ENCODE data around the gene RASGRF1. TPM values are rescaled to one million over a fixed set of nuclear protein-coding genes. Genes with fewer than 3 reads are reported as not detected.

RASGRF1 gene
- total RNA-seq, 4 donors from 2014 or later, result 0.80 TPM; not detected in 3

DNA sequence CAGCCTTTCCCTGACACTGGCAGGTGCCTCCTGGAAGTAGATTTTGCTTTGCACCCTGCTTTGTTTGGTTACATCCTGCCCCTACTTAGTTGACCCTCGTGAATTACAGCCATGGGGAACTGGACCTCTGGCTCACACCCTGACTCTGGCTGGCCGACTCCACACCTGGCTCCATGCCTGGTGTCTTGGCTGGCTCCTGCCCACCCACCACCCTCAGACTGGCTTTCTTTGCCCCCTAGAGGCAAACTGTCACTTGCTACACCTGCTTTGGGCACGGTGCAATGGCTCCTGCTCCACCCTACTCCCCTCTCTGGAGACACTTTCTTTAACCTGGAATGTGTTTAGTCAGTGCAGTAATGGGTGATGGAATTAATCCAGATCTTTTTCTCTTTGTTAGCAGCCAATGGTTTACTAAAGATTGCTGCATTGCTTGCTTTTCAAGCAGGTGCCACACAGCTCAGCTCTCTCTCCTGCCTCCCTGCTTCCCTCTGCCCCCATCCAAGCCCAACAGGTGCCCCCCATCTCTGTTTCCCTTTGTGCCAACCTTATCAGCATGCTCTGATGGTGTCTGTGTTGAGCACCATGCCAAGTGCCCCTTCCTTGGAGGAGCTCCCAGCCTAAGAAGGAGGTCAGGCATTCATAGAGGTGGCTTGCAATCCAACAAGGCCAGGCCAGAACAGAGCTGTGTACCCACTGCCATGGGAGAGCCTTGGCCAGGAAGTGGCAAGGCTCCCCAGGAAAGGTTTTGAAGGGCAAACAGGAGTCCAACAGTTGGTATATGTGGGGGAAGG, 38.4 kb downstream of the RASGRF1 start:
- Histone ChIP-seq H3K4me3 (no peak overlapping the region), H3K27me3 (peaks cover 3% of the 10 kb centered on the region), H3K9me3 (no peaks in the 10 kb centered on the region), H3K27ac (no peak overlapping the region), H3K4me1 (no peaks in the 10 kb centered on the region), H3K36me3 (no peaks in the 10 kb centered on the region)
- no peak for TF ChIP-seq EP300 (IDR thresholded peaks at IDR 0.05)
- no peak for TF ChIP-seq POLR2A (IDR thresholded peaks at IDR 0.05)
- TF ChIP-seq POLR2AphosphoS5 (IDR thresholded peaks at IDR 0.05), result no peak
- TF ChIP-seq CTCF (IDR thresholded peaks at IDR 0.05), result no peak
- DNase-seq (ENCODE audit: low spot score in 2 of 2), result no peak
- WGBS, result 55% methylated on average over 3 of the region's 3 CpGs

GRCh38 chr15:79051029-79051428, 39.6 kb downstream of the RASGRF1 start:
- no peak for TF ChIP-seq POLR2A (IDR thresholded peaks at IDR 0.05)
- no peak for TF ChIP-seq CTCF (IDR thresholded peaks at IDR 0.05)
- no peak for TF ChIP-seq EP300 (IDR thresholded peaks at IDR 0.05)
- no peak for TF ChIP-seq POLR2AphosphoS5 (IDR thresholded peaks at IDR 0.05)
- WGBS, result 78% methylated on average over 6 of the region's 6 CpGs
- no peak overlapping the region for H3K27ac ChIP-seq
- H3K36me3 ChIP-seq, result no peaks in the 10 kb centered on the region
- no peak for DNase-seq (ENCODE audit: low spot score in 2 of 2)
- no peak overlapping the region for H3K4me3 ChIP-seq
- peaks cover 4% of the 10 kb centered on the region for H3K27me3 ChIP-seq
- no peaks in the 10 kb centered on the region for H3K9me3 ChIP-seq
- H3K4me1 ChIP-seq, result no peaks in the 10 kb centered on the region

GRCh38 chr15:79050341-79050740, 40.2 kb downstream of the RASGRF1 start:
- WGBS, result 95% methylated on average over 3 of the region's 3 CpGs
- DNase-seq (ENCODE audit: low spot score in 2 of 2), result no peak
- H3K27me3 ChIP-seq, result peaks cover 4% of the 10 kb centered on the region
- H3K4me1 ChIP-seq, result no peaks in the 10 kb centered on the region
- H3K9me3 ChIP-seq, result no peaks in the 10 kb centered on the region
- H3K4me3 ChIP-seq, result no peak overlapping the region
- H3K27ac ChIP-seq, result no peak overlapping the region
- TF ChIP-seq EP300 (IDR thresholded peaks at IDR 0.05), result no peak
- TF ChIP-seq POLR2A (IDR thresholded peaks at IDR 0.05), result no peak
- no peak for TF ChIP-seq POLR2AphosphoS5 (IDR thresholded peaks at IDR 0.05)
- no peak for TF ChIP-seq CTCF (IDR thresholded peaks at IDR 0.05)
- H3K36me3 ChIP-seq, result no peaks in the 10 kb centered on the region

GRCh38 chr15:79049416-79049815, 41.2 kb downstream of the RASGRF1 start:
- TF ChIP-seq CTCF (IDR thresholded peaks at IDR 0.05), result no peak
- TF ChIP-seq POLR2AphosphoS5 (IDR thresholded peaks at IDR 0.05), result no peak
- no peak for TF ChIP-seq EP300 (IDR thresholded peaks at IDR 0.05)
- no peak for TF ChIP-seq POLR2A (IDR thresholded peaks at IDR 0.05)
- no peak for DNase-seq (ENCODE audit: low spot score in 2 of 2)
- Histone ChIP-seq H3K9me3 (no peaks in the 10 kb centered on the region), H3K4me1 (no peaks in the 10 kb centered on the region), H3K36me3 (no peaks in the 10 kb centered on the region), H3K27ac (no peak overlapping the region), H3K27me3 (peaks cover 4% of the 10 kb centered on the region), H3K4me3 (no peak overlapping the region)
- 86% methylated on average over 9 of the region's 9 CpGs for WGBS

DNA sequence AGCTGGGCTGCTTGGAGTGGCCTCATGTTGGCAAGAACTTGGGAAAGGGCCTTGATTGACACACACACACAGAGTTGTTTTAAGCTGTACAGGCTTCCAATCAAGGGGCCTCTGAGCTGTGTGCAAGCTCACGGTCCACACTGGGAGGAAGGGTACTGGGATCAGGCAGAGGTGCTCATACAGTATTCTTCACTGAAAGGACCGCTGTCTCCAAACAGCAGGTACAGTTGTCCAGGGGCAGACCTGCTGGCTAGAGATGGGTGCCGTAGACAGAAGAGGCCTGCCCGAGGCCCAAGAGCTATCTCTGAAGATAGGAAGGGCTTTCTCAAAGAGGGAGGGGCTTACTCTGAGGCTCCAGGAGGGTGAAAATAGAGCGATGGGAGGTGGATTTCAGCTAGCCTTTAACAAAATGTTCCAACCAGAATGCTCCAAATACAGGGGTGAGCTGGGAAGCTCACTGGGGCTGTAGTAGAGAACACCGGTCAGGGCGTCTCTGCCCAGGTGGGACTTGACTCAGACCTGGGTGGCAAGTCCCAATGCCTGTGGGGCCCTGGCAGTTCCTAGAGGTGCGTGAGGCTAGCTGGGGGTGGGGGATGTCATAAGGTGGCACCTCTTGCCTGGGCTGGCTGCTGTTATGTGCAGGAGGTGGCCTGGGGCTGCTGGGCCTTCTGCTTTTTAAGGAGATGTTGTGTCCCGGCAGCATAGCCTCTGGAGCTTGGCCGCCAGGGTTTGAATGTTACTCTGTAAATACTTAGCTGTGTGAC, 42.7 kb downstream of the RASGRF1 start:
- Histone ChIP-seq H3K36me3 (no peaks in the 10 kb centered on the region), H3K9me3 (peaks cover under 1% of the 10 kb centered on the region), H3K27me3 (peaks cover 4% of the 10 kb centered on the region), H3K27ac (no peak overlapping the region), H3K4me3 (no peak overlapping the region), H3K4me1 (no peaks in the 10 kb centered on the region)
- 91% methylated on average over 10 of the region's 10 CpGs for WGBS
- DNase-seq (ENCODE audit: low spot score in 2 of 2), result no peak
- TF ChIP-seq POLR2AphosphoS5 (IDR thresholded peaks at IDR 0.05) (no peak), EP300 (IDR thresholded peaks at IDR 0.05) (no peak), POLR2A (IDR thresholded peaks at IDR 0.05) (no peak), CTCF (IDR thresholded peaks at IDR 0.05) (no peak)
